H1 (cell line): Measurements from ENCODE around the gene IQCK. TPM values are rescaled to one million over a fixed set of nuclear protein-coding genes. Genes with fewer than 3 reads are reported as not detected.

Experiments
- FOSL1 ChIP-seq: IDR thresholded peaks from 2 replicates; pipeline ENCODE4 v1.6.1; 2011; ENCODE audit warnings: mild to moderate bottlenecking, low read depth, low read length, moderate library complexity; ENCODE audit not compliant: insufficient read depth
- RXRA ChIP-seq: IDR thresholded peaks from 2 replicates; pipeline ENCODE4 v1.6.1; 2011; ENCODE audit warnings: low read depth, mild to moderate bottlenecking, low read length, moderate library complexity; ENCODE audit not compliant: insufficient read depth
- SIN3A ChIP-seq, 2 experiments: IDR thresholded peaks in 1 of 2; conservative IDR thresholded peaks in 1 of 2; 2 replicates each; pipeline ENCODE4 v1.6.1; 2011 to 2012; ENCODE audit warnings: low read length in 2 of 2, improper control_type of control experiment in 1 of 2, low read depth in 1 of 2, mild to moderate bottlenecking in 1 of 2
- polyA plus RNA-seq, 7 experiments: library from polyadenylated mRNA; depleted of rRNA in 3 of 7; stranded (reverse) in 5 of 7; unstranded in 2 of 7; fragments of >200 nt in 5 of 7; fragments of 200-250 nt in 2 of 7; gene quantifications; 1 replicate in 5 of 7; 2 replicates in 1 of 7; 4 replicates in 1 of 7; pipeline versions ENCODE4 v1.2.1 to v1.2.3, GENCODE V29; 2011 to 2013; ENCODE audit warnings: missing spikeins in 2 of 7, mixed read lengths in 2 of 7
- total RNA-seq: library from RNA; stranded (reverse); fragmentation: NEBNext Ultra II Directional; extraction: Animal tissue kit (Norgen Biotek cat#: 25700); gene quantifications from 2 replicates; pipeline ENCODE4 v1.2.1, GENCODE V29; 2021
- TF ChIP-seq, protein P1 (sequence below): IDR thresholded peaks from 2 replicates; pipeline ENCODE4 v1.6.1; 2012; ENCODE audit warnings: inconsistent platforms

Gene IQCK
- total and polyA plus RNA-seq, 2 of the 8 experiments (the other 6 are each of a cell fraction or from before 2014, with no cell fraction given), result 6.2 to 9.3 TPM

GRCh38 chr16:19690196-19690595 is 27.9 kb upstream of the IQCK start (continued):
- TF ChIP-seq FOSL1 (no peak), SIN3A (conservative IDR thresholded peaks at IDR 0.05 in 1 of 2, IDR thresholded peaks at IDR 0.05 in 1 of 2; ENCODE audit: low read depth in 1 of 2, low read length in 2 of 2) (no peak), RXRA (no peak)
- TF ChIP-seq, protein P1, sequence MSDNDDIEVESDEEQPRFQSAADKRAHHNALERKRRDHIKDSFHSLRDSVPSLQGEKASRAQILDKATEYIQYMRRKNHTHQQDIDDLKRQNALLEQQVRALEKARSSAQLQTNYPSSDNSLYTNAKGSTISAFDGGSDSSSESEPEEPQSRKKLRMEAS, result no peak
